GM19193 (cell line): ENCODE data around the gene PLBD1.

Source experiments
- POLR2A ChIP-seq: IDR thresholded peaks from 4 replicates; pipeline ENCODE4 v1.6.1; 2011; ENCODE audit not compliant: insufficient read depth, insufficient read length; ENCODE audit errors: extremely low read depth

The PLBD1 gene

GRCh38 chr12:14545144-14546124, 22.2 kb downstream of the PLBD1 start:
- no peak for TF ChIP-seq POLR2A

DNA sequence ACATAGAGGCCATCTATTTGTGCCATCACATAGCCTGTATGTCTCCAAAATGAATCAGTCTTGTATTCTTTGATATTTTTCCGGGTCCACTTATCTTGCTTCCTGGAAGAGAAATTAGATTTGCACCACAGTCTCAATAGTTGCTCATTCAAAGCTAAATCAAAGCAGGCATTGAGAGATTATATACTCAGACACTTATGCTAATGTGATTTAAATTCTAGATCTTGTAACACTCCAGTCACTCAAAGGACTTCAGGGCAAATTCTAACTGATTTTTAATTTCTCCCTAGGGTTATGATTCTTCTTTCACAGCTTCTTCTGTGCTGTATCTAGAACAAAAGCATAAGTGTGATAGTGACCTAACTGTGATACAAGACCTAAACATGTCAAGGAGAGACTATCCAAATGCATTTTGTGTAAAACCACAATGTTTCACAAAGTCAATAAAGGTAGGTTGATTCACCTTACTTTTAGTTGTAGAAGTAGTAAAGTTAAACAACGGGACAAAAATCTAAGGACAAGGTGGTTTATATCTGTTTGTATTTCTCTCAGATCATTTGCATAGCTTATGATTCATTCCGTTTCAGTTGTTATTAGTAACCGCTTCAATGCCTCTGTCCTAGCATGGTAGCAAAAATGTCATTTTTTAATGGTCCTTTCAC, 26.8 kb downstream of the PLBD1 start:
- no peak for TF ChIP-seq POLR2A

DNA sequence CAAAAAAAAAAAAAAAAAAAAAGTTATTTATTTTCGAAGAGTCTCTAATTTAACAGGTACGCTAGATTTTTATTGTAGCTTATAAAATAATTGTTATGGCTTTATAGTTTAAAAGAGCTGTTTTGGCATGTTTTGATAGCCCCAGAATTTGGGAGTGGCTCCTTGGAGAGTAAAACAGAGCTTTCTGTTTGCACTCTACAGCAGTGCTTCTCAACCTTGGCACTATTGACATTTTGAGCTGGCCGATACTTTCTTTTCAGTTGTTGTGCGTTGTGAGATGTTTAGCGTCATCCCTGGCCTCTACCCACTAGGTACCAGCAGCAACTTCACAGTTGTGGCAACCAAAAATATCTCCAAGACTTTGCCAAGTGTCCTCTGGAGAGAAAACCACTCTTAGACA, 30.6 kb downstream of the PLBD1 start:
- no peak for TF ChIP-seq POLR2A

- TF ChIP-seq POLR2A: no peak
Measured at GRCh38 chr12:14532152-14532551, 35.5 kb downstream of the PLBD1 start.

- TF ChIP-seq POLR2A: no peak
Measured at GRCh38 chr12:14525964-14526363, 41.7 kb downstream of the PLBD1 start.

DNA sequence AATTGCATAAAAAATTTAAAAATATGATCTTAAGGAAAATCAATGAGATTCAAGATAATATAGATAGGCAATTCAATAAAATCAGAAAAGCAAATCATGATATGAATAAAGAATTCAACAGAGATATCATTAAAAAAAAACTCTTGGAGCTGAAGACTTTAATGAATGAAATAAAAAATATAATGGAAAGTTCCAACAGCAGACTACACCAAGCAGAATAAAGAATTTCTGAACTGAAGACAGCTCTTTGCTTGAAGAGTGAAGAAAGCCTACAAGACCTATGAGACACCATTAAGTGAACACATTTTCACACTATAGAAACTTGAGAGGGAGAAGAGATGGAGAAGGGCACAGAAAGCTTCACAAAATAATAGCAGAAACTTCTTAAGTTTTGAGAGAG, 45.9 kb downstream of the PLBD1 start:
- TF ChIP-seq POLR2A: no peak

DNA sequence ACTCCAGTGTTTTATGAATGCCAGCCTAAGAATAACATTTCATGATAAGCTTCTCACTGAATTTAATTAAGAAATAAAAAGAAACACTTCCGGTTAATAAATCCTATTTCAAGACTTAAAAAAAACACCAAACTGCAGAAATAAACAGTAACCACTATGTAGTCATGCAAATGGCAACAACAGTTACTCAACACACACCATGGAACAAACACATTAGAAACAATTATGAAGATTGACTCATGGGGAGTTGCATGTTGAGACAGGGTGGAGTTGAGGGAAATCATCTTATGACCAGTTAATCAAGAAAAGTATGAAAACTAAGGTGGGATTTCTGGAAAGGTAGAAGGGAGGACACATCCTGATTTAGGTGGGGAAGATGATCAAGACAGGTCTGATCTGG, 52.7 kb downstream of the PLBD1 start:
- no peak for TF ChIP-seq POLR2A

DNA sequence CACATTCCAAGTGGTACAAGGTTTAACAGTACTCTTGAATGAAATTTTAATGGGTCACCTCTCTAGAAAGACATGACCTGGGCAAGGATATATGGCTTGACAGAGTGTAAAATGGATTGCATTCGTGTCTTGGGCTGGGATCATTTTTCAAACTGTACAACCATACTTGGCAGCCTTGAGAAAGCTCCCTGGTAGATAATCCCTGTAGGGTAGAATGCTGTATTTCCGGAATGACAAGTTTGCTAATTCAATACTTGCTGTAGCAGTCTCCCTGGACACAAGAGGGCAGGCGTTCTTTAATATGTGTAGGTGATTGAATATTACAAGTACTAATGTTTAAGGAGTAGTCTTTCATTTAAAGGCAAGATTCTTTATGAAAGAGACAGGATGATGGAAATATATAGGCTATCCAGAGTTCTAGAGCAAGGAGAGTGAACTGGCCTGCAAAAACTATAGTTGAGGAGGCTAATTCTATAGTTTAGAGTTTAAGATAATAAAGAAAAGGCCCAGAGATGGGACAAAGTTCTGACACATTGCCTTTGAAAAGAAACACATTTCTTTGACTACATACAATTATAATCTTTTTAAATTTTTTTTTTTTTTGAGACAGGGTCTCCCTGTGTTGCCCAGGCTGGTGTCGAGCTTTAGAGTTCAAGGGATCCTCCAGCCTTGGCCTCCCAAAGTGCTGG, 53.4 kb downstream of the PLBD1 start:
- TF ChIP-seq POLR2A: no peak

DNA sequence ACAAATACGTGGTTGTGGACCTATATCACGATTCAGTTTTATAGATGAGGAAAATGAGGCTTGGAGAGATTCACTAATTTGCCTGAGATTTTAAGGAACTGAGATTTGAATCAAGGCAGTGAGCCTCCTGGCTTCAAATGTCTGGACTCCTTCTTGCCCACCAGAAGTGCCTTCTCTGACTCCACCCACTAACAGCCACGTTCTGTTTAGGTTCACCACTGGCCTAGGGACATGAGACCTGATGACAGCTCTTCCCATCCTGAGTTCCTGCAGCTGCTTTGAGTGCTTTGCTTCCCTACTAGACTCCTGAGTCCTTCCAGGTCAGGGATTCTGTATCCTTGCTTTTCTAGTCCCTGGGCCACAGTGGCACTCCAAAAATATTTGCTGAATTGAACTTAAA, 57.1 kb downstream of the PLBD1 start:
- TF ChIP-seq POLR2A: no peak

GRCh38 chr12:14505626-14506596, 61.8 kb downstream of the PLBD1 start:
- TF ChIP-seq POLR2A: no peak

DNA sequence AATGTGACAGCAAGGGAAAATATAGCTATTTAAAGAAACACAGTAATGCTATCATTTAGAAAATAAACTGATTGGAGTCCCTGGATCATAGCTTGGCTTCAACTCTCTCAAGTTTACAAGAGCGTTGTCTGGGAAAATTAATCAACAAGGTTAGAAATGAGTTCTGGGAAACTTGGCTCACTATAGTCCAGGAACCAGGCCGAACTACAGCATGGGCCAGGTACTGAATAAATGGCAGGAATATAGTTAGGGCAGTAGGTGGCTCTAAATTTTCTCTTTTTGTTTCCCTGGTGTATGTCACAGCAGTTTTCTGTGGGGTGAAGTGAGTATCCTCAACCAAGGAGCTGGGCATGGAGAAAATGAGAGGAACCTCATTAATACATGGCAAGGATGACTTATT, 72.4 kb downstream of the PLBD1 start:
- TF ChIP-seq POLR2A: no peak

GRCh38 chr12:14482886-14483285, 84.8 kb downstream of the PLBD1 start:
- TF ChIP-seq POLR2A: no peak

DNA sequence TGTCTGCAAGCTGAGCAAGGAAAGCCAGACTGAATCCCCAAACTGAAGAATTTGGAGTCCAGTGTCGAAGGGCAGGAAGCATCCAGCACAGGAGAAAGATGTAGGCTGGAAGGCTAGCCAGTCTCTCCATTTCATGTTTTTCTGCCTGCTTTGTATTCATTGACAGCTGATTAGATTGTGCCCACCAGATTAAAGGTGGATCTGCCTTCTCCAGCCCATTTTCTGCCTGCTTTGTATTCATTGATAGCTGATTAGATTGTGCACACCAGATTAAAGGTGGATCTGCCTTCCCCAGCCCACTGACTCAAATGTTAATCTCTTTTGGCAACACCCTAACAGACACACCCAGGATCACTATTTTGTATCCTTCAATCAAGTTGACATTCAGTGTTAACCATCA, 85.3 kb downstream of the PLBD1 start:
- no peak for TF ChIP-seq POLR2A

- TF ChIP-seq POLR2A: no peak
Measured at GRCh38 chr12:14481201-14481600, 86.5 kb downstream of the PLBD1 start.
